ENCODE results near the gene ZMIZ1.

ZMIZ1 gene

GRCh38 chr10:79073784-79074432 lies 5.1 kb downstream of the ZMIZ1 start:
- Histone ChIP-seq H3K9ac (ENCODE audit: low read depth, low read length) (no peak overlapping the region), H3K9me3 (ENCODE audit: control insufficient read depth, insufficient read depth, low read length) (no peaks in the 10 kb centered on the region), H3K4me1 (ENCODE audit: insufficient read depth, low read length) (peaks cover 47% of the 10 kb centered on the region), H3K36me3 (ENCODE audit: insufficient read depth, low read length) (no peaks in the 10 kb centered on the region)

DNA sequence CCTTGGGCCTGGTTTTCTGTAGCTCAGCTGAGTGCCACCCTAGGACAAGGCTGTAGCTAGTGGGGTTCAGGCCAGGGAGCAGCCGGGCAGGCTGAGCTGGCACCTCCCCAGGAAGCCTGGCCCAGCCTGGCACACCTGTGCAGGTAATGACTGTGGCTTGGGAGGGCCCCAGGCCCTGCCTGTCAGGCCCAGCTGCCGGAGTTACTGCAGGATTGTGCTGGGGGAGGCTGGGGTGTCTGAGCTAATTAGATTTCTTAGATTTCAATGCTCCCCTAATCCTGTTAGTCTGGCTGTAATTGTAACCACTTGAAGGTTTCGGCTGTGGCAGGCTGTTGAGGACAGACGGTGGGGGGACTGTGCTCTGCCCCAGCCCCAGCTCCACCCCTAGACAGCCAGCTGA lies 6.0 kb downstream of the ZMIZ1 start:
- H3K9me3 ChIP-seq (ENCODE audit: control insufficient read depth, insufficient read depth, low read length) = no peaks in the 10 kb centered on the region
- H3K9ac ChIP-seq (ENCODE audit: low read depth, low read length) = no peak overlapping the region
- H3K36me3 ChIP-seq (ENCODE audit: insufficient read depth, low read length) = no peaks in the 10 kb centered on the region
- H3K4me1 ChIP-seq (ENCODE audit: insufficient read depth, low read length) = peaks cover 56% of the 10 kb centered on the region

GRCh38 chr10:79075418-79075817 lies 6.7 kb downstream of the ZMIZ1 start:
- no peaks in the 10 kb centered on the region for H3K36me3 ChIP-seq (ENCODE audit: insufficient read depth, low read length)
- peaks cover 60% of the 10 kb centered on the region for H3K4me1 ChIP-seq (ENCODE audit: insufficient read depth, low read length)
- H3K9ac ChIP-seq (ENCODE audit: low read depth, low read length) = no peak overlapping the region
- no peaks in the 10 kb centered on the region for H3K9me3 ChIP-seq (ENCODE audit: control insufficient read depth, insufficient read depth, low read length)

DNA sequence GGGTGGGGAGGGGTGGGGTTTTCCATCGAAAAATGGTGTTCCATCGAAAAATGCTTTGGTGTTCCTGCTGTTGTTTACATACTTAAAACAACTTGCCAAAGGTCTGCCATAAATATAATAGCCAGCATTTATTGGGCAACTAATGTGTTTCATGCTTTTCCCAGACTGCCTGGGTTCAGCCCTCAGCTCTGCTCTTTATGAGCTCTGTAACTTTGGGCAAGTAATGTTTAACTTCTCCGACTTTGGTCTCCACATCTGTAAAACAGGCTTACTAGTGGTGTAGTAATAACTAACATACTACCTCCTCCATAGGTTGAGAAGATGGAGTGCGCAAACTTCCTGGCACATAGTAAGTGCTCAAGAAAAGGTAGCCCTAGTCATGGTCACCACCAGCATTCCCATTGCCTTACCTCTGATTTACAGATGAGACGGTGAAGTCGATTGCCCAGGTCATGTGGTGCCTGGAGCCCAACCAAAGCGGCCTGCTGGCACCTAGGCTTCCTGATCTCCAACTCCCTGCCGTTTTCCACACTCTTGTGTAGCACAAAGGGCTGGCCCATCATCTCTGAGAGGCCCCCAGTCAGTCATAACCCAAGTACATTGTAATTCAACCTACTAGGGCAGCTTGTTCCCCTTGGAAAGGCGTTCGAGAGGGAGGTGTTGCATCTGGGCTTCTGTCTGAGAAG lies 8.9 kb downstream of the ZMIZ1 start:
- H3K9me3 ChIP-seq (ENCODE audit: control insufficient read depth, insufficient read depth, low read length) = no peaks in the 10 kb centered on the region
- H3K9ac ChIP-seq (ENCODE audit: low read depth, low read length) = no peak overlapping the region
- no peaks in the 10 kb centered on the region for H3K36me3 ChIP-seq (ENCODE audit: insufficient read depth, low read length)
- H3K4me1 ChIP-seq (ENCODE audit: insufficient read depth, low read length) = peaks cover 63% of the 10 kb centered on the region

DNA sequence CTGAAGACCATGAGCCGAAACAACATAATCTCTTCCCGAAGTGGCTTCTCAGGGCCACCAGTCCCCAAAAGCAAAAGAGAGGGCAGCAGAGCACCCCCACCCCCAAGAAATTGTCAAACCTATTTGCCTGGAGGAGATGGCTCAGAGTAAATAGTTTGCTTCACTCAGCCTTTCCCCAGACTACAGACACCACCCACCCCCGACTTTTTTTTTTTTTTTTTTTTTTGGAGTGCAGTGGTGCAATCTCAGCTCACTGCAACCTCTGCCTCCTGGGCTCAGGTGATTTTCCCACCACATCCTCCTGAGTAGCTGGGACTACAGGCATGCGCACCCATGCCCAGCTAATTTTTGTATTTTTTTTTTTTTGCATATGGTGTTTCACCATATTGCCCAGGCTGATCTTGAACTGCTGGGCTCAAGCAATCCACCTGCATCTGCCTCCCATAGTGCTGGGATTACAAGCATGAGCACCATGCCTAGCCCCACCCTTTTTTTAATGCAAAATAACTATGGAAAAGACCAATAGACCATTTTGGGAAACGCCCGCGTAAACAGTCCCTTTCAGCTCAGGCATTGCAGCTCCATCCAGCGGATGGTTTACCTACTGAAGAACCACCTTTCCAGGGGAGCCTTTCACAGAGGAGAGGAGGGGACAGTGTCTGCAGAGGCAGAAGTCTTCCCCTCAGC lies 9.7 kb downstream of the ZMIZ1 start:
- Histone ChIP-seq H3K9me3 (ENCODE audit: control insufficient read depth, insufficient read depth, low read length) (no peaks in the 10 kb centered on the region), H3K9ac (ENCODE audit: low read depth, low read length) (no peak overlapping the region), H3K36me3 (ENCODE audit: insufficient read depth, low read length) (no peaks in the 10 kb centered on the region), H3K4me1 (ENCODE audit: insufficient read depth, low read length) (peaks cover 62% of the 10 kb centered on the region)

GRCh38 chr10:79079054-79079397 lies 10.3 kb downstream of the ZMIZ1 start:
- Histone ChIP-seq H3K9me3 (ENCODE audit: control insufficient read depth, insufficient read depth, low read length) (no peaks in the 10 kb centered on the region), H3K36me3 (ENCODE audit: insufficient read depth, low read length) (no peaks in the 10 kb centered on the region), H3K4me1 (ENCODE audit: insufficient read depth, low read length) (peaks cover 67% of the 10 kb centered on the region), H3K9ac (ENCODE audit: low read depth, low read length) (no peak overlapping the region)

DNA sequence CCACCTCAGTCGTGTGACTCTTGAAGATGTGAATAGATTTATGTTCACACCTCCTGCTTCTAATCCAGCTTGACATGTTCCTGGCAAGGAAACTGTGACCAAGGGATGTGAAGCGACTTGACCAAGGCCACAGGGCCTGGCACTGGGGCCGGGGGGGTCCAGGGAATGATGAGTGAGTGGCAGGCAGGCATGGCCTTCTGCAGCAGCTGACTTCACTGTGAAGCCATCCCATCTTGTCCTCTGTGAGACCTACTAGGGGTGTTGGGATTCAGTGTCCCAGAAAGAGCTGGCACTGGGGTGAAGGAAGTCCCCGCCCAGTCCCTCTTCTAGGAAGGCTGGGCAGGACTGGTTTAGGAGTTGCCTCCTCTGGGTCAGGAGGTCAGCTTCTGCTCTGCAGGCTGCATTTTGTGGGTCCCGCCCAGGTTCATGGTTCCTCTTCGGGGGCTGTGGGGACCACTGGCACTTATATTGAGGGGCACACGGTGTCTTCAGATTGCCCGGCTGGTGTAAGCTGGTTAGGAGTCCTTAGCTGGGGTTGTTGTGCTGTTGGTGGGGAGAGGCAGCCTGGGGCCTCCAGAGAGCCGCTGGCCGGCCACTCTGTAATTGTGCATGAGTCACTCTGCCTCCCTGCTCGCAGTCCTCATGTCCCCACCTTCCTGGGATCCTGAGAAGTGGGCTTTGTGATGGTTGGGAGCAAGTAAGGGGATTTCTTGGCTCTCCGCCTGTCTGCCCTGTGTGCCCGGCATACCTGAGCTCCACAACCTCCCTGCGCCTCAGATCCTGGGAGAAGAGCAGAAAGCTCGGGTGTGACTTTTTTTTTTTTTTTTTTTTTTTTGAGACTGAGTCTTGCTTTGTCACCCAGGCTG lies 11.0 kb downstream of the ZMIZ1 start:
- Histone ChIP-seq H3K9ac (ENCODE audit: low read depth, low read length) (no peak overlapping the region), H3K36me3 (ENCODE audit: insufficient read depth, low read length) (no peaks in the 10 kb centered on the region), H3K9me3 (ENCODE audit: control insufficient read depth, insufficient read depth, low read length) (no peaks in the 10 kb centered on the region), H3K4me1 (ENCODE audit: insufficient read depth, low read length) (peaks cover 68% of the 10 kb centered on the region)

- Histone ChIP-seq H3K9ac (ENCODE audit: low read depth, low read length) (no peak overlapping the region), H3K9me3 (ENCODE audit: control insufficient read depth, insufficient read depth, low read length) (no peaks in the 10 kb centered on the region), H3K36me3 (ENCODE audit: insufficient read depth, low read length) (no peaks in the 10 kb centered on the region), H3K4me1 (ENCODE audit: insufficient read depth, low read length) (peaks cover 66% of the 10 kb centered on the region)
Measured at GRCh38 chr10:79081353-79082034, 12.7 kb downstream of the ZMIZ1 start.

- no peak overlapping the region for H3K9ac ChIP-seq (ENCODE audit: low read depth, low read length)
- no peaks in the 10 kb centered on the region for H3K9me3 ChIP-seq (ENCODE audit: control insufficient read depth, insufficient read depth, low read length)
- H3K4me1 ChIP-seq (ENCODE audit: insufficient read depth, low read length) = peaks cover 66% of the 10 kb centered on the region
Measured at GRCh38 chr10:79082035-79082373, 13.2 kb downstream of the ZMIZ1 start.

GRCh38 chr10:79082631-79083596 lies 14.1 kb downstream of the ZMIZ1 start:
- H3K36me3 ChIP-seq (ENCODE audit: insufficient read depth, low read length) = no peaks in the 10 kb centered on the region
- H3K9me3 ChIP-seq (ENCODE audit: control insufficient read depth, insufficient read depth, low read length) = no peaks in the 10 kb centered on the region
- no peak overlapping the region for H3K9ac ChIP-seq (ENCODE audit: low read depth, low read length)
- peaks cover 59% of the 10 kb centered on the region for H3K4me1 ChIP-seq (ENCODE audit: insufficient read depth, low read length)

More at GRCh38 chr10:79082035-79082373, 13.2 kb downstream of the ZMIZ1 start:
- no peaks in the 10 kb centered on the region for H3K36me3 ChIP-seq (ENCODE audit: insufficient read depth, low read length)

DNA sequence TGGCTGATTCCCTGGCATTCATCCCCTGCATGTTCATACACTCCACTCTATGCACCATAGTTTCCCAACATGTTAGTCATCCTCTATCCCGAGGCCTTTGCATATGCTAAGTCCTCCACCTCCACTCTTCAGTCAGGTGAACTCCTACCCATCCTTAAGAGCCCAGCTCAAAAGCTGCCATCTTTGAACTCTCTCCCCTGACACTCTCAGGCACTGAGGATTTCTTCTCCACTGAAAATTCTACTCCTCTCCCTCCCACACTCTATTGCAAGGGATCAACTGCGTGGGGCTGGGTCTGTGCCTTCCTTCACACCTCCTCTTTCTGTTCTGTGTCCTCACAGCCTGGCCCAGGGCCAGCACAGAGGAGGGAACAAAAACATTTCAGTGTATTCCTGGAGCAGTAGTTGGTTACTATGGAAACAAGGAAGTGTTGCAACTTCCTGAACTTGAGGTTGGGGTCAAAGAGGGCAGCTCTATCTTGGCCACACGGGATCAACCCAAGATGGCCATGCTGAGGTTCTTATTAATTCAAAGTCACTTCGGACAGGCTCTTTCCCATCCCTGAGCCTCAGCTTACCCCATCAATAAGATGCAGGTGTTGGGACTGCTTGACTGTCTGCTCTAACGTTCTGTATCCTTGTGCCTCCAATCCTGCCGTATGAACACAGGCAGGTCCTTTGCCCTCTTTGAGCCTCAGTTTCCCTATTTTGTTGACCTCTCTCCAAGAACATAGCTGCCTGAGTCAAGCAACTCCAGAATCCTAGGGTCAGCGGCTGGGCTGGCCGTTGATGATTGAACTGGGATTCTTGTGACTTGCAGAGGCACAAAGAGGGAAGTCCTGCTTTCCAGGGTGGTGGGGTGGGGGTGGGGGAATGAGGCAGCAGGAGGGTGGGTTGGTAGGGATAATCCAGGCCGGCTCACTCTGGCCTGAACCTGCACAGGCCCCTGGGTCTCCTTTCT lies 15.5 kb downstream of the ZMIZ1 start:
- H3K9ac ChIP-seq (ENCODE audit: low read depth, low read length) = no peak overlapping the region
- H3K36me3 ChIP-seq (ENCODE audit: insufficient read depth, low read length) = no peaks in the 10 kb centered on the region
- H3K4me1 ChIP-seq (ENCODE audit: insufficient read depth, low read length) = peaks cover 50% of the 10 kb centered on the region
- H3K9me3 ChIP-seq (ENCODE audit: control insufficient read depth, insufficient read depth, low read length) = no peaks in the 10 kb centered on the region

GRCh38 chr10:79084972-79085597 lies 16.3 kb downstream of the ZMIZ1 start:
- Histone ChIP-seq H3K9ac (ENCODE audit: low read depth, low read length) (no peak overlapping the region), H3K36me3 (ENCODE audit: insufficient read depth, low read length) (no peaks in the 10 kb centered on the region), H3K9me3 (ENCODE audit: control insufficient read depth, insufficient read depth, low read length) (no peaks in the 10 kb centered on the region), H3K4me1 (ENCODE audit: insufficient read depth, low read length) (peaks cover 42% of the 10 kb centered on the region)

Measured in ES-I3 (cell line).